Gastrocnemius medialis (tissue), 4 donors: ENCODE data around the gene HAGHL.

Experiments used
- CTCF ChIP-seq, 5 experiments: fragments of 450-650 bp in 3 of 5; fragments of 200-600 bp in 2 of 5; sonication (generic) in 2 of 5; IDR thresholded peaks in 4 of 5; conservative IDR thresholded peaks in 1 of 5; 1 replicate in 4 of 5; 2 replicates in 1 of 5; pipeline ENCODE4 v1.5.1; 2016 to 2019; ENCODE audit warnings: antibody characterized with exemption in 5 of 5, mild to moderate bottlenecking in 3 of 5, moderate library complexity in 3 of 5
- POLR2A ChIP-seq, 2 donors: fragments of 450-650 bp; IDR thresholded peaks; one replicate each; pipeline ENCODE4 v1.6.1; 2017; ENCODE audit warnings: antibody characterized with exemption in 2 of 2, mild to moderate bottlenecking in 2 of 2, moderate library complexity in 2 of 2

- TF ChIP-seq CTCF (IDR thresholded peaks at IDR 0.05 in 4 of 5, conservative IDR thresholded peaks at IDR 0.05 in 1 of 5) (no peak), POLR2A (IDR thresholded peaks at IDR 0.05) (no peak)
Observed at GRCh38 chr16:739560-740458, 12.9 kb downstream of the HAGHL start.
